B cell (primary cell): ENCODE data around the gene MMP11. TPM values are rescaled to one million over a fixed set of nuclear protein-coding genes. Genes with fewer than 3 reads are reported as not detected.

ENCODE experiments used
- ATAC-seq: fragments of 200-7000 bp; cut with Tn5 transposase; one replicate; pipeline ENCODE4 v1.10.0; 2021; ENCODE audit warnings: low read depth, mild to moderate bottlenecking, moderate number of reproducible peaks, moderate library complexity
- CTCF ChIA-PET: fragments of 350-600 bp; sonication (Branson Sonifier 250); formaldehyde crosslinking; loops from one replicate; lab custom pipeline; 2021; ENCODE audit warnings: antibody characterized with exemption, inconsistent platforms; lab: Charles Lee
- POLR2A ChIA-PET: fragments of 350-600 bp; sonication (Branson Sonifier 250); formaldehyde crosslinking; loops from one replicate; lab custom pipeline; 2021; ENCODE audit warnings: antibody characterized with exemption; lab: Charles Lee
- DNase-seq: peaks from one replicate; pipeline ENCODE4 v3.0.0; 2013
- H2AFZ ChIP-seq: 2 replicates; pipeline ENCODE4 v1.6.1; 2012; ENCODE audit warnings: mild to moderate bottlenecking, low read depth, low read length; ENCODE audit not compliant: insufficient read depth, poor library complexity, severe bottlenecking
- H3K27ac ChIP-seq, 2 donors: 1 replicate in 1 of 2; 2 replicates in 1 of 2; pipeline ENCODE4 v1.5.1; 2012 to 2013; ENCODE audit warnings: low read length in 2 of 2, mild to moderate bottlenecking in 2 of 2, moderate library complexity in 1 of 2
- H3K27me3 ChIP-seq, 4 experiments: fragments of 200-600 bp in 1 of 4; sonication (generic) in 1 of 4; replicated peaks in 1 of 4; 1 replicate in 2 of 4; 2 replicates in 2 of 4; pipeline versions ENCODE4 v1.6.1 to v1.7.0; 2013 to 2016; ENCODE audit warnings: low read length in 3 of 4, mild to moderate bottlenecking in 2 of 4, mixed read lengths in 1 of 4, moderate library complexity in 1 of 4; ENCODE audit not compliant: insufficient read depth in 4 of 4, control insufficient read depth in 3 of 4; ENCODE audit errors: control extremely low read depth in 1 of 4
- H3K36me3 ChIP-seq, 2 experiments: replicated peaks in 1 of 2; 1 replicate in 1 of 2; 2 replicates in 1 of 2; pipeline versions ENCODE4 v1.6.1 to v1.7.1; 2013; ENCODE audit warnings: low read length in 1 of 2; ENCODE audit not compliant: insufficient read depth in 2 of 2, control insufficient read depth in 1 of 2; ENCODE audit errors: control extremely low read depth in 1 of 2, extremely low read depth in 1 of 2
- H3K4me1 ChIP-seq, 2 donors: fragments of 200-600 bp in 1 of 2; sonication (generic) in 1 of 2; 1 replicate in 1 of 2; 2 replicates in 1 of 2; pipeline versions ENCODE4 v1.5.1 to v1.6.1; 2013 to 2017; ENCODE audit warnings: low read length in 2 of 2; ENCODE audit not compliant: control insufficient read depth in 2 of 2, insufficient read depth in 2 of 2
- H3K4me2 ChIP-seq: replicated peaks from 2 replicates; pipeline ENCODE3; 2012; ENCODE audit warnings: mild to moderate bottlenecking, low read depth, low read length; ENCODE audit not compliant: poor library complexity, severe bottlenecking
- H3K4me3 ChIP-seq, 5 experiments: fragments of 200-600 bp in 1 of 5; sonication (generic) in 1 of 5; 1 replicate in 3 of 5; 2 replicates in 2 of 5; pipeline versions ENCODE4 v1.5.1 to v1.7.0; 2011 to 2016; ENCODE audit warnings: low read length in 4 of 5, mild to moderate bottlenecking in 4 of 5, low read depth in 2 of 5, control low read depth in 1 of 5, moderate library complexity in 1 of 5; ENCODE audit not compliant: insufficient read depth in 1 of 5; ENCODE audit errors: control extremely low read depth in 1 of 5, extremely low read depth in 1 of 5
- H3K79me2 ChIP-seq: fragments of 200-600 bp; sonication (generic); one replicate; pipeline ENCODE4 v1.6.0; 2016; ENCODE audit warnings: low read length; ENCODE audit not compliant: control insufficient read depth, insufficient read depth
- H3K9ac ChIP-seq: fragments of 200-600 bp; sonication (generic); 2 replicates; pipeline ENCODE4 v1.6.1; 2017; ENCODE audit warnings: mild to moderate bottlenecking, low read length, moderate library complexity
- H3K9me3 ChIP-seq, 3 donors: one replicate each; pipeline versions ENCODE4 v1.6.1 to v1.7.1; 2013; ENCODE audit warnings: low read length in 2 of 3; ENCODE audit not compliant: control insufficient read depth in 2 of 3, insufficient read depth in 1 of 3; ENCODE audit errors: control extremely low read depth in 1 of 3
- H4K20me1 ChIP-seq: 2 replicates; pipeline ENCODE4 v1.6.0; 2012; ENCODE audit warnings: mild to moderate bottlenecking, low read length; ENCODE audit not compliant: insufficient read depth, control insufficient read depth, poor library complexity, severe bottlenecking
- H3K27ac Mint-ChIP-seq: one replicate; pipeline ENCODE4 v1.8.0; 2021; ENCODE audit warnings: mixed read lengths
- H3K27me3 Mint-ChIP-seq: one replicate; pipeline ENCODE4 v1.8.0; 2021; ENCODE audit warnings: mixed read lengths
- H3K4me1 Mint-ChIP-seq: one replicate; pipeline ENCODE4 v1.8.0; 2021; ENCODE audit warnings: mixed read lengths
- H3K4me3 Mint-ChIP-seq: one replicate; pipeline ENCODE4 v1.8.0; 2021; ENCODE audit warnings: mixed read lengths
- H3K9me3 Mint-ChIP-seq: one replicate; pipeline ENCODE4 v1.8.0; 2022; ENCODE audit warnings: mixed read lengths; ENCODE audit not compliant: insufficient read depth
- EZH2 ChIP-seq: IDR thresholded peaks from 2 replicates; pipeline ENCODE4 v1.6.1; 2012; ENCODE audit warnings: borderline replicate concordance, low read depth, mild to moderate bottlenecking, moderate library complexity, low read length; ENCODE audit not compliant: insufficient read depth, poor library complexity, severe bottlenecking
- WGBS: methylation state at CpG from one replicate; pipeline ENCODE4 v1.1.5; 2013; ENCODE audit warnings: missing lambda C conversion rate; ENCODE audit not compliant: insufficient coverage; 5-methylcytosine and 5-hydroxymethylcytosine counted together
- intact Hi-C: fragments of 100-400 bp; cut with micrococcal nuclease; formaldehyde crosslinking; loops from one replicate; pipeline ENCODE4 v1.10.0; 2022
- polyA plus RNA-seq: library from polyadenylated mRNA; depleted of rRNA; stranded (reverse); fragments of >200 nt; gene quantifications from 2 replicates; pipeline ENCODE4 v1.2.3, GENCODE V29; 2012
- total RNA-seq, 2 donors: library from RNA; stranded (reverse); fragments of 120-200 nt in 1 of 2; gene quantifications; 1 replicate in 1 of 2; 2 replicates in 1 of 2; pipeline versions ENCODE4 v1.2.3 to v1.2.4, GENCODE V29; 2013 to 2022
- TF ChIP-seq, protein P1 (sequence below): fragments of 200-600 bp; IDR thresholded peaks from one replicate; pipeline ENCODE4 v1.8.0; 2022; ENCODE audit warnings: antibody characterized with exemption, mild to moderate bottlenecking

The MMP11 gene
- total and polyA plus RNA-seq, 2 donors (not counting 1 experiment from before 2014, with no cell fraction given), result 11.6 to 19.0 TPM

DNA sequence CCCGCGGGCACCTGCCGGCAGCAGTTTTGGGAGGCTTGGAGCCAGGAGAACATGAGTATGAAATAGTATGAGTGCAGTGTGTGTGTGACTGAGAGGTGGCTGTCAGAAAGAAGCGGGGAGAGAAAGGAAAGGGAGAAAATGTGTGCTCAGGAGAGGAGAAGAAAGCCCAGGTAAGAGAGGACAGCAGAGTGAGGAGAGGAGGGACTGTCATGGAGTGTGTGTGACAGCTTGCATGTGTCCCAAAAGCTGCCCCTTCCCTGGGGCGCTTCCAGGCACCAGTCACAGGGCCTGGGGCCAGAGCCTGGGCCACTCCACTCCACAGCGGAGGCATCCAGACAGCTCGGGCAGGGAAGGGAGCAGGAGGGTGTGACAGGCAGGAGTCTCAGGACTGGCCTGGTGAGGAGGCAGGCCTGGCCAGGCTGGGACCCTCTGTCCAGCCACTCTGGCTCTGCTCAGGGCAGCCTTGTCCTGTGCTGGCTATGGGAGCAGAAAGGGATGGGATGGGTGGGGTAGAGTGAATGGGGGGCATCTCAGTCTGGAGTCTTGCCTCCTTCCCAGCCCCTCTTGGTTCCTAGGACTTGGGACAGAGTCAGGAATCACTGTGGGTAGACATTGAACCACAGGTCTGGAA, 949 bp downstream of the MMP11 start:
- H3K4me3 ChIP-seq, result peak overlapping the region in 3 of 5 experiments; percentile 37 to 50 (median 48)
- no peaks in the 10 kb centered on the region for H3K36me3 ChIP-seq
- WGBS, result 93% methylated on average over 5 of the region's 7 CpGs
- ATAC-seq (no peak), DNase-seq (no peak)
- H3K4me1 ChIP-seq, result peaks cover 35 to 48% of the 10 kb centered on the region in 2 donors
- Mint-ChIP-seq H3K4me1 (peaks cover 34% of the 10 kb centered on the region), H3K27me3 (no peaks in the 10 kb centered on the region), H3K9me3 (no peaks in the 10 kb centered on the region), H3K27ac (peak overlapping the region; percentile 54), H3K4me3 (peak overlapping the region; percentile 92)
- peaks cover 14% of the 10 kb centered on the region for H3K79me2 ChIP-seq
- intact Hi-C loops, result no loop called here
- no peak overlapping the region for H3K27ac ChIP-seq
- peak overlapping the region; percentile 95 for H3K4me2 ChIP-seq
- H2AFZ ChIP-seq, result peak overlapping the region; percentile 81
- H4K20me1 ChIP-seq, result peaks cover 7% of the 10 kb centered on the region
- POLR2A ChIA-PET, result interaction anchor here (0.9 to 14.3 kb wide), 9 partner anchors 21 to 121 kb away, joined by 3 to 174 read pairs (median 5); partner anchors contain the start of genes DERL3, MIF, SLC2A11 and VPREB3
- TF ChIP-seq, protein P1, sequence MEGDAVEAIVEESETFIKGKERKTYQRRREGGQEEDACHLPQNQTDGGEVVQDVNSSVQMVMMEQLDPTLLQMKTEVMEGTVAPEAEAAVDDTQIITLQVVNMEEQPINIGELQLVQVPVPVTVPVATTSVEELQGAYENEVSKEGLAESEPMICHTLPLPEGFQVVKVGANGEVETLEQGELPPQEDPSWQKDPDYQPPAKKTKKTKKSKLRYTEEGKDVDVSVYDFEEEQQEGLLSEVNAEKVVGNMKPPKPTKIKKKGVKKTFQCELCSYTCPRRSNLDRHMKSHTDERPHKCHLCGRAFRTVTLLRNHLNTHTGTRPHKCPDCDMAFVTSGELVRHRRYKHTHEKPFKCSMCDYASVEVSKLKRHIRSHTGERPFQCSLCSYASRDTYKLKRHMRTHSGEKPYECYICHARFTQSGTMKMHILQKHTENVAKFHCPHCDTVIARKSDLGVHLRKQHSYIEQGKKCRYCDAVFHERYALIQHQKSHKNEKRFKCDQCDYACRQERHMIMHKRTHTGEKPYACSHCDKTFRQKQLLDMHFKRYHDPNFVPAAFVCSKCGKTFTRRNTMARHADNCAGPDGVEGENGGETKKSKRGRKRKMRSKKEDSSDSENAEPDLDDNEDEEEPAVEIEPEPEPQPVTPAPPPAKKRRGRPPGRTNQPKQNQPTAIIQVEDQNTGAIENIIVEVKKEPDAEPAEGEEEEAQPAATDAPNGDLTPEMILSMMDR, result no peak
- no peak for TF ChIP-seq EZH2
- no peaks in the 10 kb centered on the region for H3K27me3 ChIP-seq
- H3K9me3 ChIP-seq, result no peaks in the 10 kb centered on the region
- CTCF ChIA-PET, result interaction anchor here (0.9 to 12.8 kb wide), 12 partner anchors 16 to 84 kb away, joined by 3 to 188 read pairs (median 4); partner anchors contain the start of genes SLC2A11, VPREB3 and ZNF70
- peak overlapping the region; percentile 65 for H3K9ac ChIP-seq
